Nephron progenitor cell (in vitro differentiated cells): ENCODE data around the gene FSCN2.

Source experiments
- DNase-seq: peaks from one replicate; pipeline ENCODE4 v3.0.0; 2021
- H3K27ac Mint-ChIP-seq: 2 replicates; pipeline ENCODE4 v1.8.0; 2021; ENCODE audit warnings: mild to moderate bottlenecking, moderate library complexity, mixed read lengths
- H3K27me3 Mint-ChIP-seq: 2 replicates; pipeline ENCODE4 v1.8.0; 2021; ENCODE audit warnings: mild to moderate bottlenecking, low read depth, mixed read lengths; ENCODE audit not compliant: poor library complexity
- H3K36me3 Mint-ChIP-seq: 2 replicates; pipeline ENCODE4 v1.8.0; 2021; ENCODE audit warnings: low read depth, mixed read lengths
- H3K4me1 Mint-ChIP-seq: 2 replicates; pipeline ENCODE4 v1.8.0; 2021; ENCODE audit warnings: mixed read lengths
- H3K4me3 Mint-ChIP-seq: 2 replicates; pipeline ENCODE4 v1.8.0; 2021; ENCODE audit warnings: mild to moderate bottlenecking, moderate library complexity, mixed read lengths
- H3K9me3 Mint-ChIP-seq: 2 replicates; pipeline ENCODE4 v1.8.0; 2021; ENCODE audit warnings: mild to moderate bottlenecking, moderate library complexity, mixed read lengths
- CTCF ChIP-seq: fragments of 200-600 bp; sonication (generic); IDR thresholded peaks from 2 replicates; pipeline ENCODE4 v1.5.0; 2021; ENCODE audit warnings: antibody characterized with exemption

Gene FSCN2

GRCh38 chr17:81517339-81518112, 10.7 kb upstream of the FSCN2 start:
- peak overlapping the region; percentile 47 for H3K4me3 Mint-ChIP-seq
- no peaks in the 10 kb centered on the region for H3K9me3 Mint-ChIP-seq
- TF ChIP-seq CTCF: no peak
- peak; percentile 36 for DNase-seq
- peaks cover 47% of the 10 kb centered on the region for H3K4me1 Mint-ChIP-seq
- H3K36me3 Mint-ChIP-seq: no peaks in the 10 kb centered on the region
- H3K27ac Mint-ChIP-seq: no peak overlapping the region
- peaks cover 36% of the 10 kb centered on the region for H3K27me3 Mint-ChIP-seq

- no peaks in the 10 kb centered on the region for H3K9me3 Mint-ChIP-seq
- H3K27me3 Mint-ChIP-seq: peaks cover 41% of the 10 kb centered on the region
- H3K4me3 Mint-ChIP-seq: peak overlapping the region; percentile 47
- peak; percentile 59 for DNase-seq
- no peaks in the 10 kb centered on the region for H3K36me3 Mint-ChIP-seq
- no peak for TF ChIP-seq CTCF
- H3K27ac Mint-ChIP-seq: no peak overlapping the region
- peaks cover 54% of the 10 kb centered on the region for H3K4me1 Mint-ChIP-seq
Observed at GRCh38 chr17:81518113-81518784, 9.9 kb upstream of the FSCN2 start.

DNA sequence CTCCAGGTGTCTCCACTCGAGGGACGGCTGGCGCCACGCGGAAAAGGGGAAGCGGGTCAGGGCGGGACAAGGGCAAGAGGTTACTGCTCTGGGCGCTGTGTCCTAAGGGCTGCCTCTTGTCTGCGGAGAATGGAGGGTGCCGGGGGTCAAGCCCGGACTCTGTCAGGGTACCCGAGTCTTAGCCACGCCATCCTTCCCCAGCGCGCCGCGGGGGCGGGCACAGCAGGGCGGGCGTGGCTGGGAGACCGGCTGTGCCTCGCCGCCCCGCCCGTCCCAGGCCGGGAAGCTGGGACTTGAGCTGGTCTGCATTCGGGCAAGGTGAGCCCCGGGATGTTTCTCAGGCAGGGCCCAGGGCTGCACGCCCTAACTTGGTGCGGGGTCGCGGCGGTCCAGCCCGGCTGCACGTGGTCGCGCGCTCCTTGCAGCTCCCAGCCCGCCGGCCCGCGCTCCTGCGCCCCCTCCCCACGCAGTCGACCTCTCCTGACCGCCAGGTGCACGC, 9.3 kb upstream of the FSCN2 start:
- Mint-ChIP-seq H3K9me3 (no peaks in the 10 kb centered on the region), H3K27ac (no peak overlapping the region), H3K36me3 (no peaks in the 10 kb centered on the region), H3K4me3 (peak overlapping the region; percentile 47), H3K4me1 (peaks cover 60% of the 10 kb centered on the region), H3K27me3 (peaks cover 41% of the 10 kb centered on the region)
- peak; percentile 43 for DNase-seq
- TF ChIP-seq CTCF: no peak

DNA sequence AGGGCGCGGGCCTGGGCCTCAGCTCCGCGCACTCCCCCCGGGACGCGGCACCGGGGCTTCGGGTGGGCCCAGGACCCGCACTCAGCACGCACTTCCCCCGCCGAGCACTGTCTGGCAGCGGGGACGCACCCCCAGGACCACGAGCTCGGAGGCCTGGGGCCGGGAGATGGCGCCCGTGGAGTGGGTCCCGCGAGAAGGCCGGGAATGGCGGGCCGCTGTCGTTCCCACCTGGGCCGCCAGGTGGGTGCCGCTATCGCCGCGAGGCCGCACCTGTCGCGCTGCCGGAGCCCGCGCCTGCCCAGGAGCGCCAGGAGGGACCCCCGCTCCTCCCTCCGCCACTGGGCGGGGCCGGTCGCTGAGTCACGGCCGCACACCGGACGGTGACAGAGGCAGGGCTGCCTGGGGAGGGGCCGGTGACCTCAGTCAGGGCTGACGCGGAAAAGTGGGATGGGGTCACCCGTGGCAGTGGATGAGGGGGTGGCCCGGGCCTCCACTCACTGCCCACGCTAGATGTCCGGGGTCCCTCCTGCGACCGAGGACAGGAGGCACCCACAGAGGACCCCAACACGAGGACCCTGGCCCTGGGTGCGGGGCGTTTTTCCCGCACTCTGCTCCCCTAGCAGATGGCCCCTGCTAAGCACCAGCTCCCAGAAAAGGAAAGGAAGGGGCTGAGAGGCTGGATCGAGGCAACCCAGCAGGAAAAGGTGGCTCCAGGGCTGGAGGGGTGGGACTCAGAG, 8.7 kb upstream of the FSCN2 start:
- Mint-ChIP-seq H3K9me3 (no peaks in the 10 kb centered on the region), H3K27ac (no peak overlapping the region), H3K4me1 (peaks cover 60% of the 10 kb centered on the region), H3K4me3 (peak overlapping the region; percentile 34), H3K36me3 (no peaks in the 10 kb centered on the region), H3K27me3 (peaks cover 41% of the 10 kb centered on the region)
- TF ChIP-seq CTCF: peak; percentile 37
- DNase-seq: peak; percentile 56

DNA sequence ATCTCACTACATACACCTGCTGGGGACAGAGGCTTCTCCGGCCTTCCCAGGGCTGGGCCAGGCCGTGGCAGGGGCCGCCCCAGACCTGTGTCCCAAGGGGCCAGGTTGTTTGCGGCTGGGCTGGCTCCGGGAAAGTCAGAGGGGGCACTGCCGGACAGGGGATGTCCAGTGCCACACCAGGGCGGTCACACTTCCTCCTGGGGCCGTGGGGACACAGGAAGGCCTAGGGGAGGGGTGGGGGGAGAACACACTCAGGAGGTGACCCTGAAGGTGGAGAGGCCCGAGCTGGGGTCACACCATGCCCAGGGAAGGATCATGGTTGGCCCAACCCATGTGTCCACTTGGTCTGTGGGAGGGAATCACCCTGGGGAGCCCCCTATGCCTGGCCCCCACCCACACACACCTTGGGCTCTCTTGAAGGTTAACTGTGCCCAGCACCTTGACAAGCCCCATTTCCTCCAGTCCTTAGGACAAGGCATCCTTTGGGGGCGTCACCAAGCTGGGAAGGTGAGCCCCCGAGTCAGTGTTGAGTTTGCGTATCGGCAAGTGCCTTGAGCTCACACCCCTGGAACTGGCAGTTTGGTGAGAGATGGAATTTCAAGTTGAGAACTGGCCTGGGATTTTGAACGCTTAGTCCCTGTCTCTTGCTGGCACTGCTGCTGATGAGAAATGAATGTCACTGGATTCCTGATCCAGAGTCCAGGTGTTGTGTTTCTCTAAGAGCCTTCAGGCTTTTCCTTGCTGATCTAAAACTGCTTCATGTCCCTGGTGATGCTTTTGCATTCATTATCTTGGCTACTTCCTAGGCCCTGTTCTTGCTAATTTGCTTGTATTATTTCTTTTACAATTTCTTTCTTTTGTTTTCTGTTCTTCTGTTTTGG, 7.9 kb upstream of the FSCN2 start:
- Mint-ChIP-seq H3K36me3 (no peaks in the 10 kb centered on the region), H3K27me3 (peaks cover 41% of the 10 kb centered on the region), H3K4me1 (peaks cover 64% of the 10 kb centered on the region), H3K4me3 (peak overlapping the region; percentile 42), H3K9me3 (no peaks in the 10 kb centered on the region), H3K27ac (no peak overlapping the region)
- no peak for DNase-seq
- TF ChIP-seq CTCF: no peak
